Adipocyte (in vitro differentiated cells): ENCODE results near the gene MIPEP.
"Not testable (repeated sequence)": the region's sequence is repeated elsewhere in the genome, so short reads cannot be mapped to it uniquely, and the experiment has no call there.

Source experiments
- DNase-seq: peaks from one replicate; pipeline ENCODE4 v3.0.0-alpha.2; 2015; ENCODE audit warnings: low read depth
- H3K27me3 ChIP-seq: replicated peaks from 2 replicates; pipeline ENCODE4 v1.7.0; 2013; ENCODE audit warnings: mild to moderate bottlenecking, low read length, moderate library complexity; ENCODE audit not compliant: control insufficient read depth, insufficient read depth
- H3K36me3 ChIP-seq: 2 replicates; pipeline ENCODE4 v1.7.0; 2013; ENCODE audit warnings: low read length, mild to moderate bottlenecking, moderate library complexity; ENCODE audit not compliant: control insufficient read depth, insufficient read depth, severe bottlenecking
- H3K4me1 ChIP-seq: 2 replicates; pipeline ENCODE4 v1.7.0; 2013; ENCODE audit warnings: mild to moderate bottlenecking, low read length, moderate library complexity; ENCODE audit not compliant: control insufficient read depth, insufficient read depth
- H3K4me3 ChIP-seq: 2 replicates; pipeline ENCODE4 v1.7.0; 2013; ENCODE audit warnings: mild to moderate bottlenecking, low read length, moderate library complexity
- H3K9ac ChIP-seq: 2 replicates; pipeline ENCODE4 v1.7.0; 2013; ENCODE audit warnings: mild to moderate bottlenecking, low read length, moderate library complexity
- H3K9me3 ChIP-seq: 2 replicates; pipeline ENCODE4 v1.7.0; 2013; ENCODE audit warnings: mild to moderate bottlenecking, low read length, moderate library complexity; ENCODE audit not compliant: control insufficient read depth

The MIPEP gene

GRCh38 chr13:23770428-23770827 lies 118.8 kb downstream of the MIPEP start:
- Histone ChIP-seq H3K4me3 (no peak overlapping the region), H3K36me3 (no peaks in the 10 kb centered on the region)
- no peak for DNase-seq

GRCh38 chr13:23769401-23769800 lies 119.8 kb downstream of the MIPEP start:
- Histone ChIP-seq H3K36me3 (no peaks in the 10 kb centered on the region), H3K9ac (no peak overlapping the region), H3K4me1 (peaks cover 13% of the 10 kb centered on the region), H3K9me3 (no peaks in the 10 kb centered on the region), H3K4me3 (no peak overlapping the region), H3K27me3 (no peaks in the 10 kb centered on the region)
- no peak for DNase-seq

More at GRCh38 chr13:23770428-23770827, 118.8 kb downstream of the MIPEP start:
- no peaks in the 10 kb centered on the region for H3K27me3 ChIP-seq
- H3K9me3 ChIP-seq: no peaks in the 10 kb centered on the region
- peaks cover 13% of the 10 kb centered on the region for H3K4me1 ChIP-seq
- no peak overlapping the region for H3K9ac ChIP-seq

- H3K4me1 ChIP-seq: peaks cover 13% of the 10 kb centered on the region
Measured at GRCh38 chr13:23767838-23768237, 121.4 kb downstream of the MIPEP start.

GRCh38 chr13:23766939-23767338 lies 122.3 kb downstream of the MIPEP start:
- no peak overlapping the region for H3K4me3 ChIP-seq
- no peaks in the 10 kb centered on the region for H3K9me3 ChIP-seq
- no peak for DNase-seq
- H3K27me3 ChIP-seq: no peaks in the 10 kb centered on the region
- H3K36me3 ChIP-seq: no peaks in the 10 kb centered on the region
- H3K4me1 ChIP-seq: peaks cover 5% of the 10 kb centered on the region
- H3K9ac ChIP-seq: no peak overlapping the region

More at GRCh38 chr13:23767838-23768237, 121.4 kb downstream of the MIPEP start:
- no peaks in the 10 kb centered on the region for H3K9me3 ChIP-seq
- no peak overlapping the region for H3K9ac ChIP-seq
- DNase-seq: no peak
- H3K27me3 ChIP-seq: no peaks in the 10 kb centered on the region
- no peaks in the 10 kb centered on the region for H3K36me3 ChIP-seq
- H3K4me3 ChIP-seq: no peak overlapping the region

GRCh38 chr13:23766283-23766682 lies 122.9 kb downstream of the MIPEP start:
- H3K36me3 ChIP-seq: no peaks in the 10 kb centered on the region
- no peak for DNase-seq
- no peak overlapping the region for H3K4me3 ChIP-seq
- H3K9ac ChIP-seq: no peak overlapping the region
- no peaks in the 10 kb centered on the region for H3K27me3 ChIP-seq
- H3K9me3 ChIP-seq: no peaks in the 10 kb centered on the region
- no peaks in the 10 kb centered on the region for H3K4me1 ChIP-seq

GRCh38 chr13:23765531-23765930 lies 123.7 kb downstream of the MIPEP start:
- no peaks in the 10 kb centered on the region for H3K9me3 ChIP-seq
- H3K36me3 ChIP-seq: no peaks in the 10 kb centered on the region
- no peaks in the 10 kb centered on the region for H3K27me3 ChIP-seq
- H3K9ac ChIP-seq: no peak overlapping the region
- no peaks in the 10 kb centered on the region for H3K4me1 ChIP-seq
- no peak overlapping the region for H3K4me3 ChIP-seq
- no peak for DNase-seq

GRCh38 chr13:23763318-23763717 lies 125.9 kb downstream of the MIPEP start:
- no peaks in the 10 kb centered on the region for H3K36me3 ChIP-seq
- no peaks in the 10 kb centered on the region for H3K9me3 ChIP-seq
- no peak overlapping the region for H3K4me3 ChIP-seq
- no peaks in the 10 kb centered on the region for H3K27me3 ChIP-seq
- peaks cover 6% of the 10 kb centered on the region for H3K4me1 ChIP-seq
- H3K9ac ChIP-seq: no peak overlapping the region
- DNase-seq: no peak

GRCh38 chr13:23761760-23762159 lies 127.4 kb downstream of the MIPEP start:
- not testable (repeated sequence) for DNase-seq, H3K9me3 ChIP-seq, H3K4me1 ChIP-seq, H3K4me3 ChIP-seq, H3K36me3 ChIP-seq, H3K27me3 ChIP-seq, H3K9ac ChIP-seq

- H3K4me1 ChIP-seq: peaks cover 10% of the 10 kb centered on the region
- H3K9ac ChIP-seq: no peak overlapping the region
- H3K36me3 ChIP-seq: no peaks in the 10 kb centered on the region
- DNase-seq: no peak
- no peak overlapping the region for H3K4me3 ChIP-seq
- no peaks in the 10 kb centered on the region for H3K27me3 ChIP-seq
- no peaks in the 10 kb centered on the region for H3K9me3 ChIP-seq
Measured at GRCh38 chr13:23760000-23760399, 129.2 kb downstream of the MIPEP start.

GRCh38 chr13:23758798-23759527 lies 130.2 kb downstream of the MIPEP start:
- DNase-seq: no peak
- no peaks in the 10 kb centered on the region for H3K36me3 ChIP-seq
- H3K4me3 ChIP-seq: no peak overlapping the region
- H3K9ac ChIP-seq: peak overlapping the region; percentile 34
- no peaks in the 10 kb centered on the region for H3K9me3 ChIP-seq
- H3K27me3 ChIP-seq: no peaks in the 10 kb centered on the region
- H3K4me1 ChIP-seq: peaks cover 19% of the 10 kb centered on the region

- DNase-seq: no peak
Measured at GRCh38 chr13:23754997-23755396, 134.2 kb downstream of the MIPEP start.

GRCh38 chr13:23754506-23754905 lies 134.7 kb downstream of the MIPEP start:
- Histone ChIP-seq H3K9me3 (no peaks in the 10 kb centered on the region), H3K27me3 (no peaks in the 10 kb centered on the region), H3K9ac (peak overlapping the region; percentile 44), H3K4me3 (no peak overlapping the region), H3K4me1 (peaks cover 33% of the 10 kb centered on the region), H3K36me3 (peaks cover 4% of the 10 kb centered on the region)
- peak; percentile 49 for DNase-seq

More at GRCh38 chr13:23754997-23755396, 134.2 kb downstream of the MIPEP start:
- Histone ChIP-seq H3K4me1 (peaks cover 33% of the 10 kb centered on the region), H3K4me3 (no peak overlapping the region), H3K36me3 (peaks cover 4% of the 10 kb centered on the region), H3K9me3 (no peaks in the 10 kb centered on the region), H3K27me3 (no peaks in the 10 kb centered on the region), H3K9ac (no peak overlapping the region)
